GM18951 (cell line): ENCODE data around the gene RADIL.

ENCODE experiments used
- POLR2A ChIP-seq: IDR thresholded peaks from 4 replicates; pipeline ENCODE4 v1.6.1; 2011; ENCODE audit warnings: mild to moderate bottlenecking; ENCODE audit not compliant: insufficient read length, insufficient read depth; ENCODE audit errors: extremely low read depth
- in situ Hi-C: fragments of 300-500 bp; cut with MboI; formaldehyde crosslinking; loops from one replicate; pipeline ENCODE4 v1.12.0; 2022; ENCODE audit warnings: low sequenced_read_pairs, mixed read lengths, inconsistent platforms; ENCODE audit not compliant: unreplicated experiment

Gene RADIL

DNA sequence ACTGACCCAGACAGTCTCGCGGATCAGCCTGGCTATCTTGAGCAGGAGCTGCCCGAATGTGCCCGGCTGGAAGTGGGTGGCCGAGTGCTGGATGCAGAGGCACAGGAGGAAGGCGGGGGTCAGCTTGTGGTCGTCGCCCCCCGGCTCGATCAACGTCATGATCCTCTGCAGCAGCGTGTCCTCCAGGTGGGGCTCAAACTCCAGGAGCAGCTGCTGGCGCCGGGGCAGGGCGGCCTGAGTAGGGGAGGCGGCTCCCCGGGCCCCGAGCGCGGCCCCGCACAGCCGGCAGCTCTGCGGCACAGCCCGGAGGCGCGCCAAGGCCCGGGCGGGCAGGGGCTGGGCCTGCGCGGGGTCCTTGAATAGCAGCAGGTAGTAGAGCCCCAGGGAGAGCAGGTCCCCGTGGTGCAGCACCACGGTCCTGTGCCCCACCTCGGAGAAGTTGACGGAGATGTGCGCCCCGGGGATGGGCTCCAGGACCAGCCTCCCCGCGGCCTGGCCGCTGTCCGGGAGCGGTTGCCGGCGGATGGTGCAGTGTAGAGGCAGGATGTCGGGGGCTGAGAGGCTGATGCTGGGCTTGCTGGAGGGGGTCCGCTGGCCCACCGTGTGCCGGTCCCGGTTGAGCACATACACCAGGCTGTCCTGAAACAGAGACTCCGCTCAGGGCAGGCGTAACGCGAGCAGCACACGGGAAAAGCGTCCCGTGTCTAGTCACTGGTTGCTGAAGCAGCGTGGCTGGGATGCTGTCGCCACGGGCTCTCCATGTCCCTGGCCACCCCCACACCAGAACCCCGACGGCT is 48.7 kb downstream of the RADIL start:
- TF ChIP-seq POLR2A, result no peak
- in situ Hi-C loops, result no loop called here

GRCh38 chr7:4833691-4834600 is 49.6 kb downstream of the RADIL start:
- in situ Hi-C loops, result no loop called here

GRCh38 chr7:4833176-4833575 is 50.3 kb downstream of the RADIL start:
- no peak for TF ChIP-seq POLR2A
- in situ Hi-C loops, result no loop called here

More at GRCh38 chr7:4833691-4834600, 49.6 kb downstream of the RADIL start:
- no peak for TF ChIP-seq POLR2A

DNA sequence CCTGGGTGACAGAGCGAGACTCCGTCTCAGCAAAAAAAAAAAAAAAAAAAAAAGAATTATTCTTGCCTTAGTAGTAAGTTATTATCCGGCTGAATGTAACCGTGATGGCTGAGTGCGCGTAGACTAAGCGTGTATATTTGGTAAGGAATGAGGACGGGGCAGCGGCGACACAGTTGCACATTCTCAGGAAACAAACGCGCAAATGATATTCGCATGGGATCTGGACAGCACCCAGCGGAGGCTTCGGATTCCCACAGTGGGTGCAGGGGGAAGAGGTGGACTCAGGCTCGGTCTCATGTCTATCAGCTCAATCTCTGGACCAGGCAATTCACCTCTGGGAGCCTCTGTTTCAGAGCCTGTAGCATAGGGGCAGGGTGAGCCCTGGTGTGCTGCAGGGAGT is 50.8 kb downstream of the RADIL start:
- no peak for TF ChIP-seq POLR2A
- in situ Hi-C loops, result no loop called here

DNA sequence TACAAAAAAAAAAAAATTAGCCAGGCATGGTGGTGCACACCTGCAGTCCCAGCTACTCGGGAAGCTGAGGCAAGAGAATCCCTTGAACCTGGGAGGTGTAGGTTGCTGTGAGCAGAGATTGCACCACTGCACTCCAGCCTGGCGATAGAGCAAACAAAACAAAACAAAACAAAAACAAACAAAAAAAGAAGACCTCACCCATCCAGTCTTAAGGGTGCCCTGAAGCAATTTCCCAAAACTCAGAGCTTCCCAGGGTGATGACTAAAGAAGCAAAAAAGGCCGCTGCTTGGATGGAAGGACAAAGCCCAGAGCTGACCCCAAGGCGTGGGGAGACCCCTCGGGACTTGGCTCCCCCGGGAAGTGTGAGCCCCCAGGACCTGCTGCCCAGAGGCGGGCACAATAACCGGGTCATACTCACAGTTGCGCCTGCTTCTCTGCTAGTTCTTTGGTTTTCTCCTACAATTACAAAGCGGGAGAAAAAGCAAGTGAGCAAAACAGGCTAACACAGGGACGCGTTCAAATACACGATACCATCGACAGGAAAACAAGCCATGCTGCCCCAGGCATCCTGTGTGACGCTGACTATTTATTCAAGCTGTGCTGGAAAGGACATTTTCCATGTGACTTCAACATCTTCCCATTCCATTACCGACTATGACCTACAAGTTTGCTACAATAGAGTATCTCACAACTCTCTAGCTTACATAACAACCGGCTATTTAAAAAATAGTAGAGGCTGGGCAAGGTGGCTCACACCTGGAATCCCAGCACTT is 51.6 kb downstream of the RADIL start:
- in situ Hi-C loops, result no loop called here

GRCh38 chr7:4830176-4830575 is 53.3 kb downstream of the RADIL start:
- no peak for TF ChIP-seq POLR2A
- in situ Hi-C loops, result no loop called here

More for the DNA sequence above, 51.6 kb downstream of the RADIL start:
- no peak for TF ChIP-seq POLR2A

DNA sequence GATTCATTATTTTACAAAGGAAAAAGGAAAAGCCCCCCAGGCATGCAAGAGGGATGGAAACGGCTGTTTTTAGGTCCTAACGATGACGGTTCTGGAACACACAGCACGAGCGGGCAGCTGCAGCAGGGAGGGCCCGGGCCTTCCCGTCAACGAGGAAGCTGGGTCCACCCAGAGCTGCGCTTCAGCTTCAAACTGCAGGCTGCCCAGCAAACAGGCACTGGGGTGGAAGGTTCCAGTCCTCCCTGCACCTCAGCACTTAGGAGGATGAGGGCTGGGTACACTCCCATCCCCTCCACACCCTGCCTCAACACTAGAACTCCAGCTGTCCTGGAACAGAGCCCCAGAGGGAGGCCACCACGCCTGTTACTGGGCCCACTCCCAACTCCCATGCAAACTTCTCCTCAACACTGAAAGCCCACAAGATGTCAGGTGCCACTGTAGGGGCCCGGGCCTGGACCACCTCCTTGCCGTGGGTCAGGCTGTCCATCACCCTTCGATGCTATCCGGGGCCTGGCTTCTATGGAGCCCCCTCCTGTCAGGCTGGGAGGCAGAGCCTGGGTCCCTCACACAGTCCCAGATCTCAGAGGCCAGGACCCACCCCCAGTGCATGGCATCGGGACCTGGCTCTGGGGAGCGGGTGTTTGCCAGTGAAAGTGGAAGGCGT is 54.7 kb downstream of the RADIL start:
- no peak for TF ChIP-seq POLR2A
- in situ Hi-C loops, result no loop called here

GRCh38 chr7:4825081-4825480 is 58.4 kb downstream of the RADIL start:
- in situ Hi-C loops, result no loop called here
- TF ChIP-seq POLR2A, result no peak

- in situ Hi-C loops, result no loop called here
Measured at GRCh38 chr7:4824120-4824775, 59.3 kb downstream of the RADIL start.

GRCh38 chr7:4823441-4824119 is 59.9 kb downstream of the RADIL start:
- in situ Hi-C loops, result no loop called here
- TF ChIP-seq POLR2A, result no peak

More at GRCh38 chr7:4824120-4824775, 59.3 kb downstream of the RADIL start:
- no peak for TF ChIP-seq POLR2A

DNA sequence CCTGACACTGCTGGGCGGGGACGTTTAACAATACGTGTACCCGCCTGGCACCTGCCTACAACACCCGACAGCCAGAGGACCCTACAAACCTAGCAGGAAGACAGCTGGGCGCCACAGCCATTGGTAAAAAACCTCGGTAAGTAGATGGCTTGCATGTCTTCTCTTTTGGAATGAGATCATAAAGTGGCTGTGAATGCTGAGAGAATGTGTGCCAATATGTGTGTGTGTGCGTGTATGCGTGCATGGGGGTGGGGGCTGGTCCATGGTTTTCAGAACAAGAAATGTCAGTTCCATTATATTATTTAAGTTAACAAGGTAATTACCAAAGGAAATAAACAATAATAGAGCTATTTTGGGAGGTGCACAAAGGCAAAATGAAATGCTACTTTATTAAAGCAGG is 60.8 kb downstream of the RADIL start:
- in situ Hi-C loops, result no loop called here
- TF ChIP-seq POLR2A, result no peak

- in situ Hi-C loops, result no loop called here
- no peak for TF ChIP-seq POLR2A
Measured at GRCh38 chr7:4820967-4821471, 62.5 kb downstream of the RADIL start.
